Lung (tissue), 12 donors: Measurements from ENCODE around the gene IGFL3. TPM values are rescaled to one million over a fixed set of nuclear protein-coding genes. Genes with fewer than 3 reads are reported as not detected.

Experiments used
- ATAC-seq: fragments of 200-7000 bp; cut with Tn5 transposase; one replicate; pipeline ENCODE4 v1.9.1; 2020; ENCODE audit warnings: moderate number of reproducible peaks; ENCODE audit not compliant: insufficient read depth, low FRiP score
- DNase-seq, 3 donors: peaks; one replicate each; pipeline ENCODE4 v3.0.0-alpha.2; 2013 to 2017
- H3K27ac ChIP-seq, 2 donors: one replicate each; pipeline ENCODE4 v1.5.1; 2013; ENCODE audit warnings: mild to moderate bottlenecking in 2 of 2, moderate library complexity in 2 of 2, control low read depth in 1 of 2, inconsistent platforms in 1 of 2, low read depth in 1 of 2, low read length in 1 of 2
- H3K27me3 ChIP-seq, 3 donors: one replicate each; pipeline ENCODE4 v1.5.1; 2013; ENCODE audit warnings: low read length in 2 of 3; ENCODE audit not compliant: control insufficient read depth in 3 of 3, insufficient read depth in 3 of 3
- H3K36me3 ChIP-seq, 4 donors: one replicate each; pipeline ENCODE4 v1.5.1; 2013; ENCODE audit warnings: low read length in 4 of 4, mild to moderate bottlenecking in 1 of 4, moderate library complexity in 1 of 4; ENCODE audit not compliant: control insufficient read depth in 4 of 4, insufficient read depth in 4 of 4
- H3K4me1 ChIP-seq, 5 donors: one replicate each; pipeline ENCODE4 v1.5.1; 2013; ENCODE audit warnings: low read length in 5 of 5, mild to moderate bottlenecking in 2 of 5, moderate library complexity in 1 of 5; ENCODE audit not compliant: control insufficient read depth in 5 of 5, insufficient read depth in 5 of 5
- H3K4me3 ChIP-seq: one replicate; pipeline ENCODE4 v1.5.1; 2013; ENCODE audit warnings: mild to moderate bottlenecking, control low read depth, moderate library complexity
- H3K9ac ChIP-seq, 2 donors: one replicate each; pipeline ENCODE4 v1.5.1; 2013; ENCODE audit warnings: low read length in 2 of 2, control low read depth in 1 of 2; ENCODE audit not compliant: insufficient read depth in 1 of 2
- H3K9me3 ChIP-seq, 4 donors: one replicate each; pipeline ENCODE4 v1.5.1; 2013; ENCODE audit warnings: low read length in 3 of 4, mild to moderate bottlenecking in 1 of 4, moderate library complexity in 1 of 4; ENCODE audit not compliant: control insufficient read depth in 4 of 4, insufficient read depth in 3 of 4
- CTCF ChIP-seq: IDR thresholded peaks from 2 replicates; pipeline ENCODE4 v1.5.1; 2012; ENCODE audit warnings: mild to moderate bottlenecking; ENCODE audit errors: control extremely low read depth, extremely low read depth
- WGBS, 2 donors: extraction: QIAGEN DNeasy Blood & Tissue Kit; methylation state at CpG; one replicate each; pipeline ENCODE4 v1.1.7; 2013; 5-methylcytosine and 5-hydroxymethylcytosine counted together
- polyA plus RNA-seq, 2 donors: library from polyadenylated mRNA; stranded (reverse); fragments of 200-250 nt; gene quantifications; one replicate each; pipeline ENCODE4 v1.2.1, GENCODE V29; 2013
- total RNA-seq, 2 donors: library from RNA; depleted of rRNA in 1 of 2; stranded (reverse); fragments of >200 nt in 1 of 2; gene quantifications; one replicate each; pipeline ENCODE4 v1.2.1, GENCODE V29; 2014 to 2021
- donor health status: control.
- donor health status: control.
- donor health status: Bipolar disorder and iron deficiency.
- donor health status: healthy.
- donor health status: DM: yes; HTN: yes; CAD: no.

IGFL3 gene
- total and polyA plus RNA-seq, 4 donors = not detected

- ATAC-seq (no peak), DNase-seq (peak in 1 of 3 donors; percentile 2)
- Histone ChIP-seq H3K9me3 (no peaks in the 10 kb centered on the region), H3K4me1 (peaks cover 7 to 27% (median 11%) of the 10 kb centered on the region in 5 donors), H3K27ac (peak overlapping the region in 1 of 2 donors; percentile 32), H3K36me3 (no peaks in the 10 kb centered on the region), H3K9ac (peak overlapping the region in 1 of 2 donors; percentile 11), H3K4me3 (no peak overlapping the region), H3K27me3 (no peaks in the 10 kb centered on the region)
- WGBS, 2 donors = 82 to 86% methylated on average over 4 of the region's 4 CpGs
- no peak for TF ChIP-seq CTCF
These were observed 8.1 kb upstream of the IGFL3 start for GRCh38 chr19:46132508-46133100.

GRCh38 chr19:46131485-46132143, 7.1 kb upstream of the IGFL3 start:
- Histone ChIP-seq H3K9me3 (no peaks in the 10 kb centered on the region), H3K36me3 (no peaks in the 10 kb centered on the region), H3K27ac (no peak overlapping the region), H3K9ac (no peak overlapping the region), H3K4me1 (peaks cover 7 to 27% (median 11%) of the 10 kb centered on the region in 5 donors), H3K4me3 (no peak overlapping the region), H3K27me3 (no peaks in the 10 kb centered on the region)
- 77 to 83% methylated on average over 10 of the region's 10 CpGs for WGBS, 2 donors
- ATAC-seq (no peak), DNase-seq (peak in 2 of 3 donors; percentile 33 to 37)
- no peak for TF ChIP-seq CTCF

DNA sequence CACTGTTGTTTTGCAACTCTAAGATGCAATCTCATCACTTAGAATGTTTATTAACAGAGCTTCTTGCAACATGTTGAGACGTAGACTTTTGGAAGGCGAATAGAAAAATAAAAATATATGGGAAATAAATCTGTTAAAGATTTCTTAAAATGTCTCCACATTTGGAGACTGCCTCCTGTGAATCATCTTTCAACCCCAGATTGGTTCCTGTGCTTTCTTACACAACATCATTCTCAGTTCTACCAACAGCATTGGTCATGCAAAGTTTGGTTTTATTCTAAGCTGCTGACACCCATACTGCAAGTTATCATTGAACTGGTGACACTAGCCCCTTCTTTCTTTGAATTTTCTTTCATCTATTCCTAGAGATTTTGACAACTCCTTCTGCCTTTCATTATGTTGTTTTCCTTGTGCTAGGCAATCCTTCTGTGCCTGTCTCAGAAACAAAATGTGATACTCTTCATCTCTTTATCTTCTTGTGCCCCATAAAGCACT, 1.6 kb upstream of the IGFL3 start:
- no peaks in the 10 kb centered on the region for H3K4me1 ChIP-seq
- ATAC-seq (no peak), DNase-seq (peak in 1 of 3 donors; percentile 32)
- TF ChIP-seq CTCF = no peak
- H3K4me3 ChIP-seq = no peak overlapping the region
- H3K9me3 ChIP-seq = no peaks in the 10 kb centered on the region
- 90% methylated on average over 2 of the region's 2 CpGs for WGBS, 2 donors
- H3K27ac ChIP-seq = no peak overlapping the region
- no peak overlapping the region for H3K9ac ChIP-seq
- no peaks in the 10 kb centered on the region for H3K36me3 ChIP-seq
- H3K27me3 ChIP-seq = no peaks in the 10 kb centered on the region
